ENCODE data around the gene TENT4B.
"Not testable (repeated sequence)": the region's sequence is repeated elsewhere in the genome, so short reads cannot be mapped to it uniquely, and the experiment has no call there.

TENT4B gene

DNA sequence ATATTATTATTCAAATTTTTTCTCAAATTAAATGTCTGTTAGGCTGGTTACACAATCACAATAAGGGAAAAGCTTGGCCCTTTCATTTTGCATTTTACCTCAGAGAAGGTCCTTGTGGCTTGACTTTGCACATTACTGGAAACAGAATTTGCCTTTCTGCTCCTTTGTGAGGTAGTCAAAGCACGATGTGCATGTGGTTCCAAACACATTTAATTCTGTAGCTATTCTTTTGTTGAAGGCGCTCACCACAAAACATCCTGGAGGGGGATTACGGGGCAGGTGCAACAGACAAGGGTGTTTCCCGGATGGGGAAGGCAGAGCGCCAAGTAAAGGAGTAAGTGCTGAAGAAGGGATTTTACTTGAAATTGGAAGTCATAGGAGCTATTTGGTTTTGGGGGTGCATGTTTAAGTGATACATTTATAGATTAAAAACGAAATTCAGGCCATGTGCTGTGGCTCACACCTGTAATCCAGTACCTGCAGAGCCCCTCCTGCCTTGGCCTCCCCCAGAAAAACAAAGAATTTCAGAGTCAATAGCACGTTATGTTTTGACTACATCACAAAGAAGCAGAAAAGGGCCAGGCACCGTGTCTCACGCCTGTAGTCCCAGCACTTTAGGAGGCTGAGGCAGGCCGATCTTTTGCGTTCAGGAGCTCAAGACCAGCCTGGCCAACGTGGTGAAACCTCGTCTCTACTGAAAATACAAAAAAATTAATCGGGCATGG, 31.2 kb upstream of the TENT4B start:
- DNase-seq = no peak
- H3K27me3 ChIP-seq = no peaks in the 10 kb centered on the region
- no peaks in the 10 kb centered on the region for H3K36me3 ChIP-seq
- TF ChIP-seq CTCF (IDR thresholded peaks at IDR 0.05; ENCODE audit: low read depth, low read length) = no peak
- H3K9me3 ChIP-seq = no peaks in the 10 kb centered on the region
- no peaks in the 10 kb centered on the region for H3K4me1 ChIP-seq
- no peak overlapping the region for H3K4me3 ChIP-seq (ENCODE audit: low read depth, low read length)

DNA sequence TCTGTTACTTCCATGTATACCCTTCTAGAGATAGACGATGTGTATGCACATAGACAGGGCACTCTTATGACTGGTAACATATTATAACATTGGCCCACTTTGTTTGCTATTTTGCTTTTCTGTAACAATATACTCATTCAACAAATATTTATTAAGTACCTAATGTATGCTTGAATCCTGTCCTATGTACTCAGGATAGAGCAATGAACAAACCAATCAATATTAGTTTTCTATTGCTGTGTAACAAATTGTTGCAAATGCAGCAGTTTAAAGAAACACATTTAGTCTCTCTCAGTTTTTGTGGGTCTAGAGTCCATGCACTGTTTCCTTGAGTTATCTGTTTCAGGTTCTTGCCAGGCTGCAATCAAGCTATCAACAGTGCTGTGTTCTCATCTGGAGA, 29.7 kb upstream of the TENT4B start:
- TF ChIP-seq CTCF (IDR thresholded peaks at IDR 0.05; ENCODE audit: low read depth, low read length) = no peak
- DNase-seq = no peak
- H3K4me1 ChIP-seq = no peaks in the 10 kb centered on the region

GRCh38 chr16:50124769-50125168, 28.3 kb upstream of the TENT4B start:
- Histone ChIP-seq H3K4me3 (ENCODE audit: low read depth, low read length) (no peak overlapping the region), H3K9me3 (no peaks in the 10 kb centered on the region), H3K4me1 (no peaks in the 10 kb centered on the region), H3K36me3 (no peaks in the 10 kb centered on the region), H3K27me3 (no peaks in the 10 kb centered on the region)
- no peak for TF ChIP-seq CTCF (IDR thresholded peaks at IDR 0.05; ENCODE audit: low read depth, low read length)
- no peak for DNase-seq

More for the DNA sequence above, 29.7 kb upstream of the TENT4B start:
- Histone ChIP-seq H3K36me3 (no peaks in the 10 kb centered on the region), H3K27me3 (no peaks in the 10 kb centered on the region), H3K9me3 (no peaks in the 10 kb centered on the region), H3K4me3 (ENCODE audit: low read depth, low read length) (no peak overlapping the region)

DNA sequence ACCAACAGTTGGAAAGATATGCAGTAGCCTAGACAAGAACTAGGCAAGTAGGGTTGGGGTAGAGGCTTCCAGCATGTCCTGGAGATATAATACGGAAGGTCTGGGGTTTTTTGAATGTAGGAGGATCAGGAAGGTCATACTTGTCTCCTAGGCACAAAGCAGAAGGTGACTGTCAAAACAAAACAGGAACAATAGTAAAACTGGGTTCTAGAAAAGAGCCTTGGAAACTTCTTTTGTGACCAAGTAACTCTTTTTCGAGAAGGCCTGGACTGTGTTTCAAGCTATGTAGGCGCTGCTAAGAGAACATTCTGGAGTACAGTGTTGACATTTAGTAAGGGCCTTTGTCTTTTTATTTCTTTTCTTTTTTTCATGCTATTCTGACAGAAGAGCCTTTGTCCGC, 26.9 kb upstream of the TENT4B start:
- TF ChIP-seq CTCF (IDR thresholded peaks at IDR 0.05; ENCODE audit: low read depth, low read length) = no peak
- Histone ChIP-seq H3K4me1 (no peaks in the 10 kb centered on the region), H3K4me3 (ENCODE audit: low read depth, low read length) (no peak overlapping the region), H3K27me3 (no peaks in the 10 kb centered on the region), H3K9me3 (no peaks in the 10 kb centered on the region), H3K36me3 (no peaks in the 10 kb centered on the region)
- no peak for DNase-seq

DNA sequence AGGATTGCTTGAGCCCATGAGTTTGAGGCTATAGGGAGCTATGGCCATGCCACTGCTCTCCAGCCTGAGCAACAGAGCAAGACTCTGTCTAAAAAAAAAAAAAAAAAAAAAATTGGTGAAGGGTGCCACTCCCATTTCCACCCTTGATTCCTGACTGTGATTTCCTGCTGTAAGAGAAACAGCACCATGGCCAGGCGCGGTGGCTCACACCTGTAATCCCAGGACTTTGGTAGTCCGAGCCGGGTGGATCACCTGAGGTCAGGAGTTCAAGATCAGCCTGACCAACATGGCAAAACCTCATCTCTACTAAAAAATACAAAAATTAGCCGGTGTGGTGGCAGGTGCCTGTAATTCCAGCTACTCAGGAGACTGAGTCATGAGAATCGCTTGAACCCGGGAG, 20.5 kb upstream of the TENT4B start:
- H3K27me3 ChIP-seq; DNase-seq; H3K4me1 ChIP-seq; H3K9me3 ChIP-seq; H3K36me3 ChIP-seq; H3K4me3 ChIP-seq (ENCODE audit: low read depth, low read length): not testable (repeated sequence)

GRCh38 chr16:50133214-50133613, 19.9 kb upstream of the TENT4B start:
- TF ChIP-seq CTCF (IDR thresholded peaks at IDR 0.05; ENCODE audit: low read depth, low read length) = no peak
- no peaks in the 10 kb centered on the region for H3K36me3 ChIP-seq
- DNase-seq = no peak
- no peaks in the 10 kb centered on the region for H3K27me3 ChIP-seq
- H3K9me3 ChIP-seq = no peaks in the 10 kb centered on the region
- H3K4me3 ChIP-seq (ENCODE audit: low read depth, low read length) = no peak overlapping the region
- no peaks in the 10 kb centered on the region for H3K4me1 ChIP-seq
